Lung microvascular endothelial cell (primary cell): ENCODE results near the gene EMC10. TPM values are rescaled to one million over a fixed set of nuclear protein-coding genes. Genes with fewer than 3 reads are reported as not detected.
"Not testable (repeated sequence)": the region's sequence is repeated elsewhere in the genome, so short reads cannot be mapped to it uniquely, and the experiment has no call there.

ENCODE experiments used
- DNase-seq, 2 donors: peaks; one replicate each; pipeline versions ENCODE4 v3.0.0 to v3.0.0-alpha.2; 2010; ENCODE audit warnings: low read depth in 2 of 2
- total RNA-seq: library from RNA; depleted of rRNA; stranded (reverse); fragments of >200 nt; gene quantifications from 2 replicates; pipeline ENCODE4 v1.2.1, GENCODE V29; 2014

EMC10 gene
- total RNA-seq, 1 donor from 2014 or later, result 46.0 TPM

- no peak for DNase-seq
Measured at GRCh38 chr19:50450369-50451222, 25.7 kb upstream of the EMC10 start.

- DNase-seq, result no peak
Measured at GRCh38 chr19:50451223-50451534, 25.1 kb upstream of the EMC10 start.

- no peak for DNase-seq
Measured at GRCh38 chr19:50453243-50453642, 23.1 kb upstream of the EMC10 start.

- no peak for DNase-seq
Measured at GRCh38 chr19:50455992-50456391, 20.3 kb upstream of the EMC10 start.

- DNase-seq, result no peak
Measured at GRCh38 chr19:50457300-50457699, 19.0 kb upstream of the EMC10 start.

GRCh38 chr19:50458396-50459066, 17.8 kb upstream of the EMC10 start:
- no peak for DNase-seq

GRCh38 chr19:50459067-50459456, 17.2 kb upstream of the EMC10 start:
- DNase-seq, result no peak

- no peak for DNase-seq
Measured at GRCh38 chr19:50459638-50460037, 16.7 kb upstream of the EMC10 start.

- peak in 1 of 2 donors; percentile 30 for DNase-seq
Measured at GRCh38 chr19:50460161-50460765, 16.0 kb upstream of the EMC10 start.

- DNase-seq, result peak; percentile 68 to 83
Measured at GRCh38 chr19:50461066-50461875, 15.0 kb upstream of the EMC10 start.

GRCh38 chr19:50462970-50463369, 13.3 kb upstream of the EMC10 start:
- DNase-seq, result no peak

- no peak for DNase-seq
Measured at GRCh38 chr19:50464348-50464747, 12.0 kb upstream of the EMC10 start.

GRCh38 chr19:50465000-50465399, 11.3 kb upstream of the EMC10 start:
- no peak for DNase-seq

GRCh38 chr19:50465986-50466705, 10.2 kb upstream of the EMC10 start:
- peak in 1 of 2 donors; percentile 47 for DNase-seq

- no peak for DNase-seq
Measured at GRCh38 chr19:50466706-50467039, 9.6 kb upstream of the EMC10 start.

GRCh38 chr19:50467566-50467965, 8.7 kb upstream of the EMC10 start:
- DNase-seq, result no peak

- DNase-seq, result no peak
Measured at GRCh38 chr19:50468818-50469217, 7.5 kb upstream of the EMC10 start.

GRCh38 chr19:50473336-50473735, 3.0 kb upstream of the EMC10 start:
- DNase-seq, result not testable (repeated sequence)

- DNase-seq, result no peak
Measured at GRCh38 chr19:50475101-50475568, 1.2 kb upstream of the EMC10 start.

- no peak for DNase-seq
Measured at GRCh38 chr19:50475736-50476223, 527 bp upstream of the EMC10 start.

- no peak for DNase-seq
Measured at GRCh38 chr19:50476907-50477238, 566 bp downstream of the EMC10 start.
